Measurements from ENCODE around the gene CNTRL.

CNTRL gene

GRCh38 chr9:121048618-121049017, 26.1 kb upstream of the CNTRL start:
- H3K9me3 ChIP-seq (ENCODE audit: low read length): no peaks in the 10 kb centered on the region
- H3K27me3 ChIP-seq (ENCODE audit: insufficient read depth, low read length): no peaks in the 10 kb centered on the region
- no peak overlapping the region for H3K9ac ChIP-seq (ENCODE audit: low read length)
- H3K4me2 ChIP-seq (ENCODE audit: low read length): no peak overlapping the region
- TF ChIP-seq CTCF (IDR thresholded peaks at IDR 0.05; ENCODE audit: low read length) (no peak), EZH2 (IDR thresholded peaks at IDR 0.05; ENCODE audit: borderline replicate concordance, low read length) (no peak)
- no peaks in the 10 kb centered on the region for H3K9me2 ChIP-seq (ENCODE audit: low read depth, low read length)
- no peaks in the 10 kb centered on the region for H3F3A ChIP-seq (ENCODE audit: insufficient read depth, low read length)
- H4K20me1 ChIP-seq (ENCODE audit: insufficient read depth, low read length): no peaks in the 10 kb centered on the region
- H3K79me2 ChIP-seq (ENCODE audit: insufficient read depth, low read length): no peaks in the 10 kb centered on the region
- H2AFZ ChIP-seq (ENCODE audit: low read length): no peak overlapping the region
- H3K36me3 ChIP-seq (ENCODE audit: insufficient read depth, low read length): no peaks in the 10 kb centered on the region
- no peak overlapping the region for H3K27ac ChIP-seq (ENCODE audit: low read depth, low read length, poor library complexity, severe bottlenecking)
- H3K4me3 ChIP-seq (ENCODE audit: low read depth, low read length, poor library complexity, severe bottlenecking): no peak overlapping the region
- H3K4me1 ChIP-seq (ENCODE audit: insufficient read depth, low read length, severe bottlenecking): no peaks in the 10 kb centered on the region

- H3K4me1 ChIP-seq (ENCODE audit: insufficient read depth, low read length, severe bottlenecking): no peaks in the 10 kb centered on the region
- no peaks in the 10 kb centered on the region for H3K79me2 ChIP-seq (ENCODE audit: insufficient read depth, low read length)
- H4K20me1 ChIP-seq (ENCODE audit: insufficient read depth, low read length): no peaks in the 10 kb centered on the region
- H3K4me2 ChIP-seq (ENCODE audit: low read length): no peak within 1 kb of the TSS
- no peaks in the 10 kb centered on the region for H3K36me3 ChIP-seq (ENCODE audit: insufficient read depth, low read length)
- no peak within 1 kb of the TSS for H3K27ac ChIP-seq (ENCODE audit: low read depth, low read length, poor library complexity, severe bottlenecking)
- no peaks in the 10 kb centered on the region for H3K9me2 ChIP-seq (ENCODE audit: low read depth, low read length)
- H3K9me3 ChIP-seq (ENCODE audit: low read length): no peaks in the 10 kb centered on the region
- TF ChIP-seq CTCF (IDR thresholded peaks at IDR 0.05; ENCODE audit: low read length) (no peak), EZH2 (IDR thresholded peaks at IDR 0.05; ENCODE audit: borderline replicate concordance, low read length) (no peak)
- no peaks in the 10 kb centered on the region for H3F3A ChIP-seq (ENCODE audit: insufficient read depth, low read length)
- no peak within 1 kb of the TSS for H3K9ac ChIP-seq (ENCODE audit: low read length)
- H2AFZ ChIP-seq (ENCODE audit: low read length): no peak within 1 kb of the TSS
- H3K27me3 ChIP-seq (ENCODE audit: insufficient read depth, low read length): no peaks in the 10 kb centered on the region
- H3K4me3 ChIP-seq (ENCODE audit: low read depth, low read length, poor library complexity, severe bottlenecking): no peak within 1 kb of the TSS
Measured at GRCh38 chr9:121050128-121050988, 24.4 kb upstream of the CNTRL start, which contains the start of gene C5. Gene C5 (minus strand): TSS chr9:121050275. CDS start chr9:121050246, 29 bp downstream.

- Histone ChIP-seq H3K4me1 (ENCODE audit: insufficient read depth, low read length, severe bottlenecking) (no peaks in the 10 kb centered on the region), H2AFZ (ENCODE audit: low read length) (no peak overlapping the region), H3K27ac (ENCODE audit: low read depth, low read length, poor library complexity, severe bottlenecking) (no peak overlapping the region), H3K36me3 (ENCODE audit: insufficient read depth, low read length) (no peaks in the 10 kb centered on the region), H3K79me2 (ENCODE audit: insufficient read depth, low read length) (no peaks in the 10 kb centered on the region), H3K9ac (ENCODE audit: low read length) (no peak overlapping the region), H3K4me3 (ENCODE audit: low read depth, low read length, poor library complexity, severe bottlenecking) (no peak overlapping the region), H3K9me2 (ENCODE audit: low read depth, low read length) (no peaks in the 10 kb centered on the region), H3K4me2 (ENCODE audit: low read length) (no peak overlapping the region), H3K9me3 (ENCODE audit: low read length) (peaks cover 6% of the 10 kb centered on the region; the same call in 1 of the 2 replicates), H3F3A (ENCODE audit: insufficient read depth, low read length) (no peaks in the 10 kb centered on the region), H3K27me3 (ENCODE audit: insufficient read depth, low read length) (no peaks in the 10 kb centered on the region), H4K20me1 (ENCODE audit: insufficient read depth, low read length) (no peaks in the 10 kb centered on the region)
- TF ChIP-seq EZH2 (IDR thresholded peaks at IDR 0.05; ENCODE audit: borderline replicate concordance, low read length): no peak
- TF ChIP-seq CTCF (IDR thresholded peaks at IDR 0.05; ENCODE audit: low read length): no peak
Measured at GRCh38 chr9:121053544-121053943, 21.2 kb upstream of the CNTRL start.

All from OCI-LY1 (cell line).